Measurements from ENCODE around the gene COL8A1.

The COL8A1 gene

GRCh38 chr3:99845999-99846398 lies 207.6 kb downstream of the COL8A1 start:
- Histone ChIP-seq H3K79me2 (ENCODE audit: low read length) (peaks cover 34% of the 10 kb centered on the region), H4K20me1 (ENCODE audit: insufficient read depth, low read length) (peaks cover 13% of the 10 kb centered on the region; the same call in 1 of the 2 replicates), H2AFZ (ENCODE audit: low read length) (no peak overlapping the region), H3K9me2 (replicated peaks; ENCODE audit: insufficient read depth, low read length) (no peaks in the 10 kb centered on the region), H3K36me3 (replicated peaks; ENCODE audit: insufficient read depth, low read length) (no peaks in the 10 kb centered on the region), H3K9me3 (replicated peaks; ENCODE audit: insufficient read depth, low read length) (no peaks in the 10 kb centered on the region), H3K9ac (ENCODE audit: low read length) (no peak overlapping the region), H3K4me1 (ENCODE audit: low read length) (peaks cover 13% of the 10 kb centered on the region), H3K27ac (ENCODE audit: low read length) (no peak overlapping the region), H3K4me3 (ENCODE audit: low read length) (no peak overlapping the region), H3F3A (ENCODE audit: insufficient read depth, low read length) (peaks cover 3% of the 10 kb centered on the region), H3K4me2 (ENCODE audit: low read depth, low read length) (no peak overlapping the region), H3K27me3 (replicated peaks; ENCODE audit: insufficient read depth, low read length) (no peaks in the 10 kb centered on the region)
- DNase-seq = no peak
- no peak for TF ChIP-seq CTCF (IDR thresholded peaks at IDR 0.05; ENCODE audit: low read length)

- no peaks in the 10 kb centered on the region for H3K9me2 ChIP-seq (replicated peaks; ENCODE audit: insufficient read depth, low read length)
- peaks cover 19% of the 10 kb centered on the region for H3K4me1 ChIP-seq (ENCODE audit: low read length)
- H3K27me3 ChIP-seq (replicated peaks; ENCODE audit: insufficient read depth, low read length) = no peaks in the 10 kb centered on the region
- H3K4me2 ChIP-seq (ENCODE audit: low read depth, low read length) = no peak overlapping the region
- DNase-seq = no peak
- no peak overlapping the region for H2AFZ ChIP-seq (ENCODE audit: low read length)
- no peak overlapping the region for H3K27ac ChIP-seq (ENCODE audit: low read length)
- peaks cover 36% of the 10 kb centered on the region for H3K79me2 ChIP-seq (ENCODE audit: low read length)
- H3K4me3 ChIP-seq (ENCODE audit: low read length) = no peak overlapping the region
- no peaks in the 10 kb centered on the region for H3K36me3 ChIP-seq (replicated peaks; ENCODE audit: insufficient read depth, low read length)
- no peak overlapping the region for H3K9ac ChIP-seq (ENCODE audit: low read length)
- TF ChIP-seq CTCF (IDR thresholded peaks at IDR 0.05; ENCODE audit: low read length) (no peak), EZH2 (optimal IDR thresholded peaks at IDR 0.05; ENCODE audit: low read depth, low read length) (no peak), EZH2phosphoT487 (IDR thresholded peaks at IDR 0.05; ENCODE audit: low read length) (no peak)
- H4K20me1 ChIP-seq (ENCODE audit: insufficient read depth, low read length) = peaks cover 13% of the 10 kb centered on the region; the same call in 1 of the 2 replicates
- peaks cover 8% of the 10 kb centered on the region for H3F3A ChIP-seq (ENCODE audit: insufficient read depth, low read length)
- no peaks in the 10 kb centered on the region for H3K9me3 ChIP-seq (replicated peaks; ENCODE audit: insufficient read depth, low read length)
These were observed 208.2 kb downstream of the COL8A1 start for GRCh38 chr3:99846477-99847160.

GRCh38 chr3:99848433-99848832 lies 210.0 kb downstream of the COL8A1 start:
- Histone ChIP-seq H2AFZ (ENCODE audit: low read length) (no peak overlapping the region), H3K4me3 (ENCODE audit: low read length) (no peak overlapping the region), H3F3A (ENCODE audit: insufficient read depth, low read length) (peaks cover 8% of the 10 kb centered on the region), H3K9ac (ENCODE audit: low read length) (no peak overlapping the region), H3K36me3 (replicated peaks; ENCODE audit: insufficient read depth, low read length) (no peaks in the 10 kb centered on the region), H3K79me2 (ENCODE audit: low read length) (peaks cover 45% of the 10 kb centered on the region), H4K20me1 (ENCODE audit: insufficient read depth, low read length) (peaks cover 9% of the 10 kb centered on the region; the same call in 1 of the 2 replicates), H3K9me2 (replicated peaks; ENCODE audit: insufficient read depth, low read length) (no peaks in the 10 kb centered on the region), H3K4me2 (ENCODE audit: low read depth, low read length) (no peak overlapping the region), H3K4me1 (ENCODE audit: low read length) (peaks cover 21% of the 10 kb centered on the region), H3K9me3 (replicated peaks; ENCODE audit: insufficient read depth, low read length) (no peaks in the 10 kb centered on the region), H3K27me3 (replicated peaks; ENCODE audit: insufficient read depth, low read length) (no peaks in the 10 kb centered on the region), H3K27ac (ENCODE audit: low read length) (no peak overlapping the region)
- no peak for TF ChIP-seq CTCF (IDR thresholded peaks at IDR 0.05; ENCODE audit: low read length)
- no peak for TF ChIP-seq EZH2 (optimal IDR thresholded peaks at IDR 0.05; ENCODE audit: low read depth, low read length)
- TF ChIP-seq EZH2phosphoT487 (IDR thresholded peaks at IDR 0.05; ENCODE audit: low read length) = no peak
- DNase-seq = no peak
